GM10266 (cell line): ENCODE data around the gene PIK3C2B.

Experiments used
- DNase-seq: peaks from one replicate; pipeline ENCODE4 v3.0.0; 2012; ENCODE audit errors: extremely low spot score
- CTCF ChIP-seq: IDR thresholded peaks from 2 replicates; pipeline ENCODE4 v1.5.1; 2012; ENCODE audit warnings: mild to moderate bottlenecking, low read depth; ENCODE audit not compliant: control insufficient read depth, insufficient read depth; ENCODE audit errors: missing control alignments

Gene PIK3C2B

GRCh38 chr1:204513117-204513716, 18.6 kb upstream of the PIK3C2B start:
- peak; percentile 20 for TF ChIP-seq CTCF
- peak; percentile 47 for DNase-seq

DNA sequence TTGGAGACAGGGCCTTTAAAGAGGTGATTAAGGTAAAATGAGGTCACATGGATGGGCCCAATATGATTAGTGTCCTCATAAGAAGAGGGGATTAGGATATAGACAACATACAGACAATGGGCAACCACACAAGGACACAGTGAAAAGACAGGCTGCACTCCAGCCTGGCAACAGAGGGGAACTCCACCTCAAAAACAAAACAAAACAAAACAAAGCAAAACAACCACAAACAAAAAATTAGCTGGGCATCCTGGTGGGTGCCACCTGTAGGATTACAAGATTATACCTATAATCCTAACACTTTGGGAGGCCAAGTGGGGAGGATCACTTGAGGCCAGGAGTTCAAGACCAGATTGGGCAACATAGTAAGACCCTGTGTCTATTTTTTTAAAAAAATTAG, 16.8 kb upstream of the PIK3C2B start:
- no peak for DNase-seq
- no peak for TF ChIP-seq CTCF

- DNase-seq = no peak
- TF ChIP-seq CTCF = no peak
Observed at GRCh38 chr1:204509186-204509635, 14.6 kb upstream of the PIK3C2B start.

DNA sequence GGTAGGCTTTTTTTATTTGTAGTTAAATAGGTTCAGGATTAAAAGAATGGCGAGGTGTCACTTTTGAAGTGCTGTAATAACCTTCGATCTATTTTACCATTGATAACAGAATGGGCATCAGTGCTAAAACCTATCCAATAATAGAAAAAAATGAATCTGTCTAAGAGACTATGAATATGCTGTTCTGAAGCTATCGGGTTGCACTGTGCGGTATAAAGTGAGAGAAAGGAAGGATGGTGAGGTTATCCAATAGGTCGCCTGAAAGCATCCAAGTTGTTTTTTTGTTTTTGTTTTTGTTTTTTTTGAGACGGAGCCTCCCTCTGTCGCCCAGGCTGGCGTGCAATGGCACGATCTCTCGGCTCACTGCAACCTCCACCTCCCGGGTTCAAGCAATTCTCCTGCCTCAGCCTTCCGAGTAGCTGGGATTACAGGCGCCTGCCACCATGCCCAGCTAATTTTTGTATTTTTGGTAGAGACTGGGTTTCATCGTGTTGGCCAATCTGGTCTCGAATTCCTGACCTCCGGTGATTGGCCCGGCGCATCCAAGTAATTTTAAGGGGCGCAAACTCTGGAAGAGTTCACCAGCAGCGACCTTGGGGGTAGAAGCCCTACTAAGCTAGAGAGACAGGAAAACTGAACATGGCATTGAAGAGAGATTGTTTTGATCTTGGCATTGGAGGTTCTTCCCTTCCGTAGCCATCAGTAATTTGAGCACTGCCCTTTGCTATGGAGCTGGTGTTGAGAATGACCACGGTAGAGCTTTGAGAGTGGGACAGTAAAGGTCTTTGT, 12.9 kb upstream of the PIK3C2B start:
- DNase-seq = no peak

GRCh38 chr1:204506969-204507316, 12.3 kb upstream of the PIK3C2B start:
- no peak for TF ChIP-seq CTCF
- peak; percentile 49 for DNase-seq

More for the DNA sequence above, 12.9 kb upstream of the PIK3C2B start:
- no peak for TF ChIP-seq CTCF

- no peak for DNase-seq
- no peak for TF ChIP-seq CTCF
Observed at GRCh38 chr1:204506201-204506968, 11.8 kb upstream of the PIK3C2B start.

DNA sequence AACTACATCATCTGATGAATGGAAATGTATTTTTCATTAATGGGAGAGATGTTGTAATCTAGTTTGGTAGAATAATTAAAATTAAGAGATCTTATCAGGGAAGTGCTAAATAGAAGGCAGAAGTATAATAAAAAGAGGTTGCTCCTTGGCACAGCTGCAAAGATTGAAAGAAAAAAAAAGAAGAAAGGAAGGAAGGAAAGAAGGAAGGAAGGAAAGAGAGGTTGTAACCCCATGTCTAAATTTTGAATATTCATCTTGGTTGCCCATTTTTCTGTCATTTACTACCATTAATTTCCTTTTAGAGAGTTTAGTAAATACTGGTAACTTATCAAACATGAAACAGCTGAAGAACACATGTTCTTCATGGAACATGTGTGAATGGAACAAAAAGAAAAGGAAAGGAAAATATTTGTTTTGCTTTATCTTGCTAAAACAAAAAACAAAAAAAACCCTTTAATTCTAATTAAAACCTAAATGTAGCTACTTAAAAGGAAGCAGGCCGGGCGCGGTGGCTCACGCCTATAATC, 11.1 kb upstream of the PIK3C2B start:
- no peak for DNase-seq
- no peak for TF ChIP-seq CTCF
